ENCODE results near the gene MAML3. TPM values are rescaled to one million over a fixed set of nuclear protein-coding genes. Genes with fewer than 3 reads are reported as not detected.

Gene MAML3
- total and polyA plus RNA-seq, 8 donors, result 1.7 to 20.3 (median 8.4) TPM

DNA sequence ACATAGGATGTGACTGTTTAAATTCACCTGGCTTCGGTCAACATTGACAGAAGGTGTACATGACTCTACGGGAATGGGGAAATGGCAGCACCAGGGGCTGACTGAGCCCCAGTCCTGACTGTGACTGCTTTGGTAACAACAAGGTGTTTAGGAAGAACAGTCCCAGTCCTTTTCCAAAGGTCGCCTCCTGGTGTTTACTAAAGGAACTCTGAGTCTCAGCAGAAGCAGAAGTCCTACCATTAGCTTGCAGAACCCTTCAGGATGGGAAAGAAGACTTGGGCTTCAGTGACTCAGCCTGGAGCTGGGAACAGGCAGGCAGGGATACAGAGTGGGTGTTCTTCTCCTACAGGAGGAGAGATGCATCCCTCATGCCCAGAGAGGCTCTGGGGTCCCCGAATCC is 385.1 kb downstream of the MAML3 start:
- H3K4me1 ChIP-seq, result peaks cover 1 to 11% (median 7%) of the 10 kb centered on the region in 4 donors
- H3K4me3 ChIP-seq, result no peak overlapping the region
- intact Hi-C loops (cut with DNase I; ENCODE audit: low total_unique reads), result no loop called here
- H3K27ac ChIP-seq, result no peak overlapping the region
- no peak for TF ChIP-seq POLR2AphosphoS5 (IDR thresholded peaks at IDR 0.05)
- TF ChIP-seq POLR2A (IDR thresholded peaks at IDR 0.05), result no peak
- no peak for TF ChIP-seq EP300 (IDR thresholded peaks at IDR 0.05)
- TF ChIP-seq, protein P1, sequence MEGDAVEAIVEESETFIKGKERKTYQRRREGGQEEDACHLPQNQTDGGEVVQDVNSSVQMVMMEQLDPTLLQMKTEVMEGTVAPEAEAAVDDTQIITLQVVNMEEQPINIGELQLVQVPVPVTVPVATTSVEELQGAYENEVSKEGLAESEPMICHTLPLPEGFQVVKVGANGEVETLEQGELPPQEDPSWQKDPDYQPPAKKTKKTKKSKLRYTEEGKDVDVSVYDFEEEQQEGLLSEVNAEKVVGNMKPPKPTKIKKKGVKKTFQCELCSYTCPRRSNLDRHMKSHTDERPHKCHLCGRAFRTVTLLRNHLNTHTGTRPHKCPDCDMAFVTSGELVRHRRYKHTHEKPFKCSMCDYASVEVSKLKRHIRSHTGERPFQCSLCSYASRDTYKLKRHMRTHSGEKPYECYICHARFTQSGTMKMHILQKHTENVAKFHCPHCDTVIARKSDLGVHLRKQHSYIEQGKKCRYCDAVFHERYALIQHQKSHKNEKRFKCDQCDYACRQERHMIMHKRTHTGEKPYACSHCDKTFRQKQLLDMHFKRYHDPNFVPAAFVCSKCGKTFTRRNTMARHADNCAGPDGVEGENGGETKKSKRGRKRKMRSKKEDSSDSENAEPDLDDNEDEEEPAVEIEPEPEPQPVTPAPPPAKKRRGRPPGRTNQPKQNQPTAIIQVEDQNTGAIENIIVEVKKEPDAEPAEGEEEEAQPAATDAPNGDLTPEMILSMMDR (IDR thresholded peaks at IDR 0.05), result peak in 3 of 7 experiments; percentile 12 to 27 (median 12)
- H3K9me3 ChIP-seq, result no peaks in the 10 kb centered on the region
- 44 to 86% (median 70%) methylated on average over 4 of the region's 4 CpGs for WGBS, 5 donors
- DNase-seq, result peak; percentile 26 to 59
- no peaks in the 10 kb centered on the region for H3K27me3 ChIP-seq
- H3K36me3 ChIP-seq, result no peaks in the 10 kb centered on the region

- 73 to 91% (median 82%) methylated on average over 1 of the region's 1 CpG for WGBS, 5 donors
- no peak for DNase-seq
- no peak overlapping the region for H3K27ac ChIP-seq
- no peaks in the 10 kb centered on the region for H3K27me3 ChIP-seq
- no peak for TF ChIP-seq POLR2AphosphoS5 (IDR thresholded peaks at IDR 0.05)
- no peak for TF ChIP-seq POLR2A (IDR thresholded peaks at IDR 0.05)
- TF ChIP-seq EP300 (IDR thresholded peaks at IDR 0.05), result no peak
- TF ChIP-seq, protein P1 (IDR thresholded peaks at IDR 0.05), result no peak
- peaks cover 6 to 16% (median 10%) of the 10 kb centered on the region in 4 donors for H3K4me1 ChIP-seq
- no peaks in the 10 kb centered on the region for H3K9me3 ChIP-seq
- intact Hi-C loops (cut with DNase I; ENCODE audit: low total_unique reads), result no loop called here
- no peak overlapping the region for H3K4me3 ChIP-seq
- H3K36me3 ChIP-seq, result no peaks in the 10 kb centered on the region
Observed at GRCh38 chr4:139768366-139768765, 385.6 kb downstream of the MAML3 start.

DNA sequence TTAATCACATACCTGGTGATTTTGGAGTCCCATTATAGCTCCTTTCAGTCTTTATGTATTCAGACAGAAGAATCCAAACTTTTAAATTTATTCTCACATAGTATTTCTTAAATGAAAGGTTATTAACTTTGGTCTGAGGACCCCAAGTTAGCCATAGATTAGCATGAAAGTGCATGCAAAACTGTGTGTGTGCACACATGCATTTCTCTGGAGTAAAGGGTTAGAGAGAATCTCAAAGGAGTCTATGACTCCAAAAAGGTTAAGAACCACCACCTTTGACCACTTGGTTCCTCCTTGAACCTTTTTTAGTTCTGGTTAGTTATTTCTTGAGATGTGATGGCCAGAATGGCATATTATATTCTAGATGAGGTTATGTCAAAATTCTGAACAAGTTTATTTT is 386.4 kb downstream of the MAML3 start:
- intact Hi-C loops (cut with DNase I; ENCODE audit: low total_unique reads), result no loop called here
- Histone ChIP-seq H3K4me1 (peaks cover 6 to 24% (median 15%) of the 10 kb centered on the region in 4 donors), H3K9me3 (no peaks in the 10 kb centered on the region), H3K27ac (no peak overlapping the region), H3K4me3 (no peak overlapping the region), H3K36me3 (no peaks in the 10 kb centered on the region), H3K27me3 (no peaks in the 10 kb centered on the region)
- TF ChIP-seq, protein P1 (IDR thresholded peaks at IDR 0.05), result no peak
- TF ChIP-seq POLR2AphosphoS5 (IDR thresholded peaks at IDR 0.05) (no peak), EP300 (IDR thresholded peaks at IDR 0.05) (no peak), POLR2A (IDR thresholded peaks at IDR 0.05) (no peak)
- no peak for DNase-seq

GRCh38 chr4:139767168-139767567 is 386.8 kb downstream of the MAML3 start:
- Histone ChIP-seq H3K4me3 (no peak overlapping the region), H3K27me3 (no peaks in the 10 kb centered on the region), H3K9me3 (no peaks in the 10 kb centered on the region), H3K27ac (no peak overlapping the region), H3K4me1 (peaks cover 6 to 28% (median 18%) of the 10 kb centered on the region in 4 donors), H3K36me3 (no peaks in the 10 kb centered on the region)
- TF ChIP-seq, protein P1 (IDR thresholded peaks at IDR 0.05), result no peak
- TF ChIP-seq POLR2AphosphoS5 (IDR thresholded peaks at IDR 0.05) (no peak), POLR2A (IDR thresholded peaks at IDR 0.05) (no peak), EP300 (IDR thresholded peaks at IDR 0.05) (no peak)
- intact Hi-C loops (cut with DNase I; ENCODE audit: low total_unique reads), result no loop called here
- 90 to 96% (median 92%) methylated on average over 6 of the region's 6 CpGs for WGBS, 5 donors
- DNase-seq, result no peak
